ENCODE measurements around the gene LLGL2.

Gene LLGL2

DNA sequence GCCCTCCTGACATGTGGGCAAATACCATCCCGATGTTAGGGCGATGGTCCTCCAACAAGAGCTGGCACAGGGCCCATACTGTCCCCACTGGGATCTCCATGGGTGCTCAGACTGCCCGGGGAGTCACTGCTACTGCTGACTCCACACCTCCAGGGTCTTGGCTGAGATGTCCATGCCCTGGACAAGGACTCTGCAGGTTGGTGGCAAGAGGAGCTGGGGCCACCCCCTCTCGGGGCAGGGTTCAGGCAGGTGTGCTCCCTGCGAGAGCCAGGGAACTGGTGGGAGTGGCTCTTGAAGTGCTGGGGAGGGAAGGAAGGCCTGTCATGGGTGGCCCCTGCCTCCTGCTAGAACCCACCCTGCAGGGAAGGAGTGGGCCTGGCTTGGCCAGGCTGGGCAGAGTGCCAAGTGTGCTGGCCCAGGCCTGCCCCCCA is 16.6 kb upstream of the LLGL2 start:
- no peak overlapping the region for H3K4me3 ChIP-seq (ENCODE audit: low read depth, low read length)
- DNase-seq (ENCODE audit: low read depth): no peak
- TF ChIP-seq, protein P1, sequence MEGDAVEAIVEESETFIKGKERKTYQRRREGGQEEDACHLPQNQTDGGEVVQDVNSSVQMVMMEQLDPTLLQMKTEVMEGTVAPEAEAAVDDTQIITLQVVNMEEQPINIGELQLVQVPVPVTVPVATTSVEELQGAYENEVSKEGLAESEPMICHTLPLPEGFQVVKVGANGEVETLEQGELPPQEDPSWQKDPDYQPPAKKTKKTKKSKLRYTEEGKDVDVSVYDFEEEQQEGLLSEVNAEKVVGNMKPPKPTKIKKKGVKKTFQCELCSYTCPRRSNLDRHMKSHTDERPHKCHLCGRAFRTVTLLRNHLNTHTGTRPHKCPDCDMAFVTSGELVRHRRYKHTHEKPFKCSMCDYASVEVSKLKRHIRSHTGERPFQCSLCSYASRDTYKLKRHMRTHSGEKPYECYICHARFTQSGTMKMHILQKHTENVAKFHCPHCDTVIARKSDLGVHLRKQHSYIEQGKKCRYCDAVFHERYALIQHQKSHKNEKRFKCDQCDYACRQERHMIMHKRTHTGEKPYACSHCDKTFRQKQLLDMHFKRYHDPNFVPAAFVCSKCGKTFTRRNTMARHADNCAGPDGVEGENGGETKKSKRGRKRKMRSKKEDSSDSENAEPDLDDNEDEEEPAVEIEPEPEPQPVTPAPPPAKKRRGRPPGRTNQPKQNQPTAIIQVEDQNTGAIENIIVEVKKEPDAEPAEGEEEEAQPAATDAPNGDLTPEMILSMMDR (conservative IDR thresholded peaks at IDR 0.05; ENCODE audit: low read depth, low read length): no peak

DNA sequence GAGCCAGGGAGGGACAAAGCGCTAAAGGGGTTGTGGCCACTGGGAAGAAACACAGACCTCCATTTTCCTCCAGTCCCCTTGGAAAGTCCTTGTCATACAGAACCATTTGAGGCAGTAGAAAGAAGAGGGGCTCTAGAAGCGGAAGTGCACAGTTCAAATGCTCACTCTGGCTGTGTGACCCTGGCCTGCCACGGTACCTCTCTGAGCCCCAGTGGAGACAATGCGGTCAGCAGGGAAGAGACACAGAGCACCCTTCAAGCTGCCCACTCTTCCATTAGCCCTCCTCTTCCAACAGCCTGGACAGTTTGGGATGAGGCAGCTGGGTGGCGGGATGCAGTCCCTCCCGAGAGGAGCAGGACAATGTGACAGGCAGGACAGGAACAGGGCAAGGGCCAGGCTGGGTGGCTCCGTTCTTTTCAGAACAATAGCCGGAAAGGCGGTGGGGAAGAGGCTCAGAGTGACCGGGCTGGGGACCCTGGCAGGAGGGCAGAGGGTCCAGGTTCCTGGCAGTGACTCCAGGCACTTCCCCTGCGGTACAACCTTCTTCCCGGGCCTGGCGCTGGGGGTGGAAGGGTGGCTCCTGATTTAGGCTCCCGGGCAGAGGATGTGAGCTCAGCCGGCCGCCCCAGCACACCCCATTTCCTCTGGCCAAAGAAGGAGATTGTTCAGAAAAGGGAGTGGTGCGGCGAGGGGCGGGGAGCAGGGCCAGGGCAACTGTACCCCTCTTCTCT is 15.8 kb upstream of the LLGL2 start:
- H3K4me3 ChIP-seq (ENCODE audit: low read depth, low read length): no peak overlapping the region
- no peak for DNase-seq (ENCODE audit: low read depth)
- TF ChIP-seq, protein P1 (conservative IDR thresholded peaks at IDR 0.05; ENCODE audit: low read depth, low read length): no peak

DNA sequence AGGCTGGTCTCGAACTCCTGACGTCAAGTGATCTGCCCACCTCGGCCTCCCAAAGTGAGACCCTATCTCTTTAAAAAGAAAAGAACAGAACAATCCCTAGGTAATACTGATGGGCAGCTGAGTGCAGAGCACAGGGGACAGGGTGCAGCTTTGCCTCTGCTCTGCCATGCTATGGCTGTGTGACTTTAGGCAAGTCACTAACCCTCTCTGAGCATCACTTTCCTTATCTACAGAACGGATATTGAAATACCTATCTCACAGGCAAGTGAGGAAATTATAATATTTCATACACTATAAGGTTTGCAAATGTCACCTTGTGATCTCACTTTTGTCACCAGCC is 14.3 kb upstream of the LLGL2 start:
- no peak overlapping the region for H3K4me3 ChIP-seq (ENCODE audit: low read depth, low read length)
- TF ChIP-seq, protein P1 (conservative IDR thresholded peaks at IDR 0.05; ENCODE audit: low read depth, low read length): no peak
- no peak for DNase-seq (ENCODE audit: low read depth)

DNA sequence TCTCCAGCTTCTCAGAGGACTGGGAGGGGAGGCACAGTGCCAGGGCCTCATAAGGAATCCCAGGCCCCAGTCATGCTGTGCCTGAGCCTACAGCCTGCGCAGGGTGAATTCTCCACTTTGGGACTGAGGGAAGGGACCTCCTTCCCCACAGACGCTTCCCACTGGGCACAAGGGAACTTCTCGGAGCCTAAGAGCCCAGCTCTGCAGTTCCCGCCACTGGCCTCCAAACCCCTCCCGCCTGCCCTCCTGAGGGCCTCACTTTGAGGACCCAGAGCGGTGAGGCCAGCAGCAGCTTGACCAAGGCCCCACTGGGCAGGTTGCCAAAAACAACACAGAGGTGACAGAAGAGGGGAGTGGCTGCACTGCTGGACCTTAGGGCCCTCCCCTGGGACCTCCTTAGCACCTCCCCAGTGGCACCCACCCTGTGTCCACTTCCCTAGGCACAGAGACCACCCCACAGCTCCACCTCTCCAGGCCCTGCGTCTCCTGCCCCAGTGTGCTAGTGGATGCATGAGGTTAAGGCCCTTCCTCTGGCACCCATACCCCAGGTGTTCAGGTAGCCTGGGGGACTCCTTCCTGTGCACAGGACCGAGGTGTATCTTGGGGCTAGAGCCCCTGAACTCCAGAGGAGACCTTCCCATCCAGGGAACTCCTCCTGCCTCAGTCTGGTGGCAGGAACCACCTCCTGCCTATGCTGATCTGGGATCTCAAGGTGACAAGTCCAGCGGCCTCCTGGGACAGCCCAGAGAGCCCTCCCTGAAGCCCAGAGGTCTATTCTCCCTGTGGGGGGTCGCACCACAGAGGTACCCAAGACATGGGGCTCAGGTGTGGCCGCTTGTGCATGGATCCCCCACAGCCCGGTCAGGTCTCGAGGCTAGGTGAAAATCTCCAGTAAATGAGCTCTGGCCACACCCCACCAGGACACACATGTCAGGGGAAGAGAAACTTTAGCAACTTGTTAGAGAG is 13.6 kb upstream of the LLGL2 start:
- peak; percentile 22 for DNase-seq (ENCODE audit: low read depth)
- no peak overlapping the region for H3K4me3 ChIP-seq (ENCODE audit: low read depth, low read length)
- TF ChIP-seq, protein P1 (conservative IDR thresholded peaks at IDR 0.05; ENCODE audit: low read depth, low read length): no peak

DNA sequence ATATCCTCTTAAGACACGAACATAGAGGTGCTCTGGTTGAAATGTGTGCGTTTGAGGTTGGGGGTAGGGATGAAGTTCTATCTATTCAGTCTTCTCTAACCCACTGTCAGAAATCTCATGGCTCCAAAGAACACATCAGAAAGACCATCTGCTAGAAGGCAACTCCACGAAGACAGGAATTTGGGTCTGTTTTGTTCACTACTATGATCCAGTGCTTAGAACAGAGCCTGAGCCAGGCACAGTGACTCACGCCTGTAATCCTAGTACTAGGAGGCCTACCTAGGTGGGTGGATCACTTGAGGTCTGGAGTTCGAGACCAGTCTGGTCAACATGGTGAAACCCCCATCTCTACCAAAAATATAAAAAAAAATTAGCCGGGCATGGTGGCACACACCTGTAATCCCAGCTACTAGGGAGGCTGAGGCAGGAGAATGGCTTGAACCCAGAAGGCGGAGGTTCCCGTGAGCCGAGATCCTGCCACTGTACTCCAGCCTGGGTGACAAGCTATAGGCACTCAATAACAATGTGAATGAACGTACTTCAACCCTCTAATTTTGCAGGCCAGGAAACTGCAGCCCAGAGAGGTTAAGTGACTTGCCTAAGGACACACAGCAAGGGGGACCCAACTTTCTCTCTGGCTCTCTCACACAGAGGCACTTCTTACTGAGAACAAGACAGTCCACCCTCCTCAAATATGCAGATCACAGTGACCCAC is 12.4 kb upstream of the LLGL2 start:
- peak; percentile 47 for DNase-seq (ENCODE audit: low read depth)
- TF ChIP-seq, protein P1 (conservative IDR thresholded peaks at IDR 0.05; ENCODE audit: low read depth, low read length): no peak
- H3K4me3 ChIP-seq (ENCODE audit: low read depth, low read length): no peak overlapping the region

DNA sequence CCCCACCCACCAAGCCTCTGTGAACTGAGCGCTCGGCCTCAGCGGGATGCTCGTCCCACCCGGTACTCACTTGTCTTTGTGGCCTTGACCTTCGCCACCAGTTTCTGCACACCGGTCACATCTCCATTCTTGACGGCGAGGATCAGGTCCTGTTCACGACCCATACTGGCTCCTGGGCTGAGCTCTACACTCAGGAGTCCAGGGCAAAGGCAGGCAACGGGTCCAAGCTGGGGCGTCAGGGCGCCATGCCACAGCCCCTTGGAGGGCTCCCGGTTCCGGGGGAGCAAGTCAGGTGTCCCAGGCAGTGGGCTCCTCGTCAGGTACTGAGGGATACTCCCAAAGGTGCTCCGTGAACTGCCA is 11.9 kb upstream of the LLGL2 start:
- DNase-seq (ENCODE audit: low read depth): no peak
- no peak overlapping the region for H3K4me3 ChIP-seq (ENCODE audit: low read depth, low read length)
- TF ChIP-seq, protein P1 (conservative IDR thresholded peaks at IDR 0.05; ENCODE audit: low read depth, low read length): no peak
